GM21423 (cell line): ENCODE results near the gene DDX39B.
"Not testable (repeated sequence)": the region's sequence is repeated elsewhere in the genome, so short reads cannot be mapped to it uniquely, and the experiment has no call there.

Experiments used
- ATAC-seq: cut with Tn5 transposase; IDR thresholded peaks from one replicate; pipeline ENCODE4 v1.9.1; 2021; ENCODE audit warnings: mild to moderate bottlenecking, moderate library complexity; ENCODE audit not compliant: unreplicated experiment

Gene DDX39B

DNA sequence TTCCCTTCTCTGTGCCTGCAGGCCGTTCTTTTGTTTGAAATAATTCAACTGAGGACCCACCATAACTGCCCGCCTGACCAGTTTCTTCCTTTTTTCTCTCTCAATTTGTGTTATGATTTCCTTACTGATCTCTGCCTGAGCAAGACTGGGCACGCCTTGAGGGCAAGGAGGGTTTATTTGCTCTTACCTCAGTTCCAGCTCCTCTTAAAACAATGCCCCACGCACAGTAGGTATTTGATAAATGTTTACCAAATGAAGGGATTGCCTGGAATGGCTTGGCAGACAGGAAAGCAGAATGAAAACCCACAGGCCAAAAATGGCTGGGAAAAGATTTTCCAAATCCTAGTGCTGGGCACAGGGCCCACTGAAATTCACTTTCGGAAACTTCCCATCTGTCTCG is 54.1 kb downstream of the DDX39B start:
- ATAC-seq: not testable (repeated sequence)

DNA sequence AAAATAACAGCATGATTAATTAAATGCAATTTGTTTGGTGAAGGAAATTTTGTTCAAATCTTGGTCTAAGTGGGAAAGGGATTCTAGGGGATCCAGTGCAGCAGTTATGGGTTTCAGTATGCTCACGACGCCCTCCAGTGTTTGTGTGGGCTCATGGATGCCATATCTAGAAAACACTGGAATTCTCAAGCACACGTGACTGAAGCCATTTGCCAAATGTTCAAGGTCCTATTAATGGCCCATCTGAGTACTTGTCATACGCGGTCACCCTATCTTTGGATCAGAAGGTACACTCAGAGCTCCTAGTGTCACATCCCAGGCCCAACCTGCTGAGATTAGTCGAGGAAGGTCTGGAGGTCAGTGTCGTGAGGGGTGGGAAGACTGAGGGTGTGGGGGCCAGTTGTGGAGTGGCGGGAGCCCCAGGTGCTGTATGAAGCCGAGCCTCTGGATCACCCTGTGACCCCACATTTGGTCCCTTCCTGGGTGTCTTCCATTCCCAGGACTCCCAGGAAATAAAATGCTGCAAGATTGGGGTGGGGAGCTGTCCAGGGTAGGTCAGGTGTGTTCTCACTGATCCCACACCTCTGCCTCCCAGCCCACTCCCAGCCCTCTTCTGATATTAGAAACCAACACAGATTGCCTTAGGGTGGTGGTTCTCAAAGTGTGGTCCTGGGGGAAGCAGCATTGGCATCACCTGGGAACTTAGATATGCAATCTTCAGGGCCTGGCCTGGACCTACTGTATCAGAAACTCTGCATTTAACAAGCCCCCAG is 55.6 kb downstream of the DDX39B start:
- ATAC-seq: not testable (repeated sequence)

DNA sequence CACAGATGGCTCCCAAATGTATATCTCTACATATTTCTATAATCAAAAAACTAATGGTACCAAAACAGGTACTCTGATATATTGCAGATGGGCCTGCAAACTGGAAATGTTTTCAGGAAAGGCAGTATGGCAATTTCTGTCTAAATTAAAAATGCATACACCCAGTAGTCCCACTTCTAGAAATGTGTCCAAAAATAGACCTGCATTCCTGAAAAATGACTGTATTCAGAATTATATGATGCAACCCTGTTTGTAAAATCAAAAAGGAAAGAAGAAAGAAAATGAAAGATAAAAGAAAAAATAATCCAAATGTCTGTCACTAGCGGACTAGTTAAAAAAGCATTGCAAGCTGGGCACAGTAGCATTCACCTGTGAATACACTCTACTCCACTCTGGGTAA is 56.7 kb downstream of the DDX39B start:
- ATAC-seq: no peak

DNA sequence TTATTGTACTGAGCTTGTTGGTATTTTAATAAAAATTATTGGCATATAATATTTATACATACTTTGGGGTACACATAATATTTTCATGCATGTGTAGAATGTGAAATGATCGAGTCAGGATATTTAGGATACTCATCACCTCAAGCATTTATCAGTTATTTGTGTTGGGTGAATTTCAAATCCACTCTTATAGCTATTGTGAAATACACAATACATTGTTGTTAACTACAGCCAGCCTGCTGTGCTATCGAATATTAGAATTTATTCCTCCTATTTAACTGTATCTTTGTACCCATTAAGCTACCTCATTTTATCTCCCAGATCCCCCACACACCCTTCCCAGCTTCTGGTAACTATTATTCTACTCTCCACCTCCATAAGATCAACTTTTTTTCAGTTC is 58.4 kb downstream of the DDX39B start:
- ATAC-seq: no peak

DNA sequence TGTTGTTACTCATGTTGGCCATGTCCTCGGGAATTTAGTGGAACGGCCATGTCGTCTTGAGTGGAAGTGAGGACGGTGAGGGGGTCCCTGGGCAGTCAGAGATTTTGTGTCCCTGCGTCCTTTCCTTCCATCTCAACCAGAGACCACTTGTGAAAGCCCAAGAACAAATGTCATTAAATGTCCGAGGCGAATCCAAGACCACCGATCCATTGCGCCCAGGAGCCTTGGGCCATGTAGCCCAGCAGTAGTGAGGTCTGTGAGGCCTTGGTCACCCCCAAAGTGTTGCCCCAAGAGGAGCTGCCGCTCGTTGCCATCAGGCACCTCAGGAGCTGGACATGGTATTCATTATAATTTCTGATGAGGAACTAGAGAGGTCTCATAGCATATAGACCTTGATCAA is 61.2 kb downstream of the DDX39B start:
- ATAC-seq: no peak
